Measurements from ENCODE around the gene ROPN1. TPM values are rescaled to one million over a fixed set of nuclear protein-coding genes. Genes with fewer than 3 reads are reported as not detected.

ROPN1 gene
- total RNA-seq, 1 experiment from 2014 or later = not detected

DNA sequence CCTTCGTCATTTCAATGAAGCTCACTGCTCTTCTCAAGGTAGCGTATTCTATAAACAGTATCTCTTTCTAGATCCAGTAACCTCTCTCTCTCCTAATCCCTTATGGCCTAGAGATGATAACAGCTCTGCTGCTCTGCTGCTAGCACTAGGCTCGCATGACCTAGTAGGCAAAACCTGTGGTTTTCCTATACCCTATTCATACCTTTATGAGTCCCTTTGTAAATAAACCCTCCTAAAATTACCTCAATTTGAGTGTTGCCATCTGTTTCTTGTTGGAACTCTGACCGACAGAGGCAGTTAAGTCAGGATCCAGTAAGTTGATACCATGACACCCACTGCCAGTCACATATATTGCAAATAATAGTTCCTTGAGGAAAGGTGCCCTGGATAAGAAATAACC, 38.2 kb downstream of the ROPN1 start:
- no peaks in the 10 kb centered on the region for H3K9me2 ChIP-seq (replicated peaks; ENCODE audit: low read length)
- intact Hi-C loops (cut with micrococcal nuclease) = no loop called here
- no peak overlapping the region for H3K27ac ChIP-seq (ENCODE audit: low read length)
- POLR2A ChIA-PET (ENCODE audit: unreplicated experiment) = no interaction called here
- H3K4me2 ChIP-seq (ENCODE audit: low read length) = no peak overlapping the region
- DNase-seq (no peak), ATAC-seq (no peak)
- no peaks in the 10 kb centered on the region for H3K27me3 ChIP-seq (ENCODE audit: low read length)
- H4K20me1 ChIP-seq (ENCODE audit: low read length) = no peaks in the 10 kb centered on the region; the same call in 1 of the 2 replicates
- no peak overlapping the region for H3K9ac ChIP-seq (ENCODE audit: low read length)
- no peak overlapping the region for H2AFZ ChIP-seq (ENCODE audit: low read length)
- no peaks in the 10 kb centered on the region for H3F3A ChIP-seq (ENCODE audit: low read length, unreplicated experiment)
- H3K9me3 ChIP-seq (ENCODE audit: low read length) = no peaks in the 10 kb centered on the region
- H3K4me1 ChIP-seq (ENCODE audit: insufficient read depth, low read length) = peaks cover 7% of the 10 kb centered on the region
- H3K36me3 ChIP-seq (ENCODE audit: low read depth, low read length) = peaks cover 48% of the 10 kb centered on the region
- H3K4me3 ChIP-seq (ENCODE audit: low read length) = no peak overlapping the region
- no peak for TF ChIP-seq EZH2 (IDR thresholded peaks at IDR 0.05; ENCODE audit: low read length, unreplicated experiment)
- CTCF ChIA-PET = no interaction called here
- H3K79me2 ChIP-seq (ENCODE audit: low read length) = peaks cover 11% of the 10 kb centered on the region
- no TSS peak for BruUV-seq (replicated peaks)

DNA sequence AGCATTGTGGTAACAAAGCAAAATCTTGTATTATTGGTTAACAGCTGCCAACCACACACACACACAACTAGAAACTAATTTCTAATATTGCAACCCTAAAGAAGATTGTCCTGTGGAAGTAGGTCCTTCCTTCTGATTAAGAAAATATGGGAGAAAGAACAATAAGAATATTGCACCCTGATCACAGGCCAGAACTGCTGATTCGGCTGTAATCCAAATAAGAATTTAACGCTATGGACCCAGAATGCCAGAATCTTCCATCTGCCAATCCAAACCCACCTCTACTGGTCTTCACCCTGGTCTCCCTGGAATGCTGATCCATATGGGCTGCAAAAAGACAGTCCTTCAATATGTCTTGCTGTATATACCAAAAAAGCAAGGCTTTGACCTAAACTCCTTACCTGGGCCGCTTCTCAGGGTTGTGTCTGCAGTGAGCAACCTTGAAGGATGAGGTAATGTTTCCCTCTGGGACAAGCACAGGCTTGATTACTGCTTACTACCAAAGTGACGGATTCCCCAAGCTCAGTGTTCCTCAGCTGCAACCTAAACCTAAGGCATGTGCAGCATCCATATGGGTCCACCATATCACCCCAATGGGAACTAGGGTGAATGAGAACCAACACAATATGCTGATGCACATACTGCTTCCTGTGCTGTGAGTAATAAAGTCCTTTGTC, 38.9 kb downstream of the ROPN1 start:
- Histone ChIP-seq H3F3A (ENCODE audit: low read length, unreplicated experiment) (no peaks in the 10 kb centered on the region), H3K9me3 (ENCODE audit: low read length) (no peaks in the 10 kb centered on the region), H3K27me3 (ENCODE audit: low read length) (no peaks in the 10 kb centered on the region), H3K9ac (ENCODE audit: low read length) (no peak overlapping the region), H3K4me2 (ENCODE audit: low read length) (no peak overlapping the region), H3K4me1 (ENCODE audit: insufficient read depth, low read length) (no peaks in the 10 kb centered on the region), H4K20me1 (ENCODE audit: low read length) (no peaks in the 10 kb centered on the region; the same call in 1 of the 2 replicates), H3K36me3 (ENCODE audit: low read depth, low read length) (peaks cover 52% of the 10 kb centered on the region), H3K27ac (ENCODE audit: low read length) (no peak overlapping the region), H3K4me3 (ENCODE audit: low read length) (no peak overlapping the region), H3K9me2 (replicated peaks; ENCODE audit: low read length) (no peaks in the 10 kb centered on the region), H3K79me2 (ENCODE audit: low read length) (peaks cover 3% of the 10 kb centered on the region), H2AFZ (ENCODE audit: low read length) (no peak overlapping the region)
- DNase-seq (no peak), ATAC-seq (no peak)
- BruUV-seq (replicated peaks) = no TSS peak
- ChIA-PET CTCF (no interaction called here), POLR2A (ENCODE audit: unreplicated experiment) (no interaction called here)
- intact Hi-C loops (cut with micrococcal nuclease) = no loop called here
- TF ChIP-seq EZH2phosphoT487 (IDR thresholded peaks at IDR 0.05; ENCODE audit: borderline replicate concordance, low read length) (no peak), EZH2 (IDR thresholded peaks at IDR 0.05; ENCODE audit: low read length, unreplicated experiment) (no peak)
- TF ChIP-seq, protein P1, sequence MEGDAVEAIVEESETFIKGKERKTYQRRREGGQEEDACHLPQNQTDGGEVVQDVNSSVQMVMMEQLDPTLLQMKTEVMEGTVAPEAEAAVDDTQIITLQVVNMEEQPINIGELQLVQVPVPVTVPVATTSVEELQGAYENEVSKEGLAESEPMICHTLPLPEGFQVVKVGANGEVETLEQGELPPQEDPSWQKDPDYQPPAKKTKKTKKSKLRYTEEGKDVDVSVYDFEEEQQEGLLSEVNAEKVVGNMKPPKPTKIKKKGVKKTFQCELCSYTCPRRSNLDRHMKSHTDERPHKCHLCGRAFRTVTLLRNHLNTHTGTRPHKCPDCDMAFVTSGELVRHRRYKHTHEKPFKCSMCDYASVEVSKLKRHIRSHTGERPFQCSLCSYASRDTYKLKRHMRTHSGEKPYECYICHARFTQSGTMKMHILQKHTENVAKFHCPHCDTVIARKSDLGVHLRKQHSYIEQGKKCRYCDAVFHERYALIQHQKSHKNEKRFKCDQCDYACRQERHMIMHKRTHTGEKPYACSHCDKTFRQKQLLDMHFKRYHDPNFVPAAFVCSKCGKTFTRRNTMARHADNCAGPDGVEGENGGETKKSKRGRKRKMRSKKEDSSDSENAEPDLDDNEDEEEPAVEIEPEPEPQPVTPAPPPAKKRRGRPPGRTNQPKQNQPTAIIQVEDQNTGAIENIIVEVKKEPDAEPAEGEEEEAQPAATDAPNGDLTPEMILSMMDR (conservative IDR thresholded peaks at IDR 0.05; ENCODE audit: low read depth, low read length) = no peak

DNA sequence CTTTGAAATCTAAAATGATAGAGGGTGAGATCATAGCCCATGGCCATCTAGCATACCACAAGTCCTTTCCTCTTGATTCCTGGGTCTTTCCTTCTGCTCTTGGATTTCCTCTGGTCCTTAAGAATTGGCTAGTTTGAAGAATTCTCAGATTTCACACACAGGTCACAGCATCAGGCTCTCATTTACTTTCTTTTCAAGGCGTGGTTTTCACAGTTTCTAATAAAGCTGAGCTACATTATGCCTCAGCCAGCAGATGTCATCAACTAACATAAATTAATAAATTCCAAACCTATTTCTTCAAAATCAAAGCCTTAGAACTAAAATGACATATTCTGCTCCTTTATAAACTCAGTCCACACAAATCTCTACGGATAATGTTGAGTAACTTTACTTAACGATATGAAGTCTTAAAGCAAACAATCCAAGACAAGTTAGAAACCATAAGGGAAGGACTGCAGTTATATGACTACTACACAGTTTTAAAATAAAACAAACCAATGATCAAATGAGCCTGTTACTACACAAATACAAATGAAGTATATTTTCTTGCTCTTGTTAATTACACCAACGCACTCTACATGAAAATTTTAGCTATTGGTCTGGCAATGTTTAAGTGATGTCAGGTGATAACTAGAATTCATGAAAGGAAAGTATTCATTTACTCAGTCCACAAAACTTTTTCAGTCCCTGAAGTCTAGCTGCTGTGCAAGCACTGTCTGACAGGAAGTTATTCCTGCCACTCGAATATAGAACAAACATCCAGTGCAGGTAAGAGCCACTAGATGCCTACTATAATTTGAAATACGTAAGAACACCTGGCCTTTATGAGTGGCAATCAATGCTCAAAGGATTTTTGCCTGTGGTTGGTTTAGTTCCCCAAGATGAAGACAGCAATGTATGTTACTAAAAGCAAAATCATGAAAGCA, 40.1 kb downstream of the ROPN1 start:
- CTCF ChIA-PET = no interaction called here
- POLR2A ChIA-PET (ENCODE audit: unreplicated experiment) = no interaction called here
- no peak for TF ChIP-seq EZH2 (IDR thresholded peaks at IDR 0.05; ENCODE audit: low read length, unreplicated experiment)
- TF ChIP-seq, protein P1 (conservative IDR thresholded peaks at IDR 0.05; ENCODE audit: low read depth, low read length) = no peak
- TF ChIP-seq EZH2phosphoT487 (IDR thresholded peaks at IDR 0.05; ENCODE audit: borderline replicate concordance, low read length) = no peak

More for the DNA sequence above, 40.1 kb downstream of the ROPN1 start:
- Histone ChIP-seq H3F3A (ENCODE audit: low read length, unreplicated experiment) (no peaks in the 10 kb centered on the region), H3K4me3 (ENCODE audit: low read length) (no peak overlapping the region), H3K9me2 (replicated peaks; ENCODE audit: low read length) (no peaks in the 10 kb centered on the region), H2AFZ (ENCODE audit: low read length) (no peak overlapping the region), H3K4me1 (ENCODE audit: insufficient read depth, low read length) (no peaks in the 10 kb centered on the region), H3K27ac (ENCODE audit: low read length) (no peak overlapping the region), H3K4me2 (ENCODE audit: low read length) (no peak overlapping the region), H3K79me2 (ENCODE audit: low read length) (no peaks in the 10 kb centered on the region), H3K36me3 (ENCODE audit: low read depth, low read length) (peaks cover 56% of the 10 kb centered on the region), H3K9me3 (ENCODE audit: low read length) (no peaks in the 10 kb centered on the region), H3K27me3 (ENCODE audit: low read length) (no peaks in the 10 kb centered on the region), H3K9ac (ENCODE audit: low read length) (no peak overlapping the region), H4K20me1 (ENCODE audit: low read length) (no peaks in the 10 kb centered on the region; the same call in 1 of the 2 replicates)
- ATAC-seq (no peak), DNase-seq (no peak)
- intact Hi-C loops (cut with micrococcal nuclease) = no loop called here
- BruUV-seq (replicated peaks) = no TSS peak

All from PC-3 (cell line).